Measurements from ENCODE around the gene MLIP.

The MLIP gene

GRCh38 chr6:54288474-54288873 lies 177.2 kb downstream of the MLIP start:
- DNase-seq, result no peak

GRCh38 chr6:54289426-54289825 lies 178.2 kb downstream of the MLIP start:
- no peak for DNase-seq

- DNase-seq, result no peak
These were observed 179.9 kb downstream of the MLIP start for GRCh38 chr6:54291146-54291545.

GRCh38 chr6:54291738-54292137 lies 180.5 kb downstream of the MLIP start:
- DNase-seq, result no peak

GRCh38 chr6:54294965-54295532 lies 183.8 kb downstream of the MLIP start:
- DNase-seq, result no peak

GRCh38 chr6:54299542-54300269 lies 188.5 kb downstream of the MLIP start:
- DNase-seq, result no peak

- no peak for DNase-seq
These were observed 190.5 kb downstream of the MLIP start for GRCh38 chr6:54301770-54302169.

GRCh38 chr6:54307439-54307910 lies 196.2 kb downstream of the MLIP start:
- no peak for DNase-seq

GRCh38 chr6:54308289-54308985 lies 197.2 kb downstream of the MLIP start, which contains the start of gene TINAG:
Gene TINAG (plus strand): TSS chr6:54308441. CDS start chr6:54308551, 110 bp downstream.
- no peak for DNase-seq

GRCh38 chr6:54308986-54309315 lies 197.7 kb downstream of the MLIP start:
- no peak for DNase-seq

- no peak for DNase-seq
These were observed 199.3 kb downstream of the MLIP start for GRCh38 chr6:54310377-54311152.

GRCh38 chr6:54315656-54316055 lies 204.4 kb downstream of the MLIP start:
- no peak for DNase-seq

Data from NCI-H187 treated with DMSO at 0.1 percent for 48 hours (cell line).